Measurements from ENCODE around the gene DNAH11. TPM values are rescaled to one million over a fixed set of nuclear protein-coding genes. Genes with fewer than 3 reads are reported as not detected.

DNAH11 gene
- total and polyA plus RNA-seq, 4 donors, result 1.8 to 24.7 (median 8.1) TPM

GRCh38 chr7:21550821-21551531, 8.1 kb downstream of the DNAH11 start:
- Histone ChIP-seq H3K36me3 (ENCODE audit: control insufficient read depth in 4 of 4, insufficient read depth in 4 of 4, low read length in 4 of 4) (no peaks in the 10 kb centered on the region), H3K9ac (ENCODE audit: insufficient read depth in 1 of 2, low read length in 2 of 2) (no peak overlapping the region), H3K4me3 (no peak overlapping the region), H3K9me3 (ENCODE audit: control insufficient read depth in 4 of 4, insufficient read depth in 3 of 4, low read length in 3 of 4) (no peaks in the 10 kb centered on the region), H3K4me1 (ENCODE audit: control insufficient read depth in 5 of 5, insufficient read depth in 5 of 5, low read length in 5 of 5) (peaks cover 0 to 6% (median 0%) of the 10 kb centered on the region in 5 donors), H3K27ac (ENCODE audit: low read depth in 1 of 2, low read length in 1 of 2) (no peak overlapping the region), H3K27me3 (ENCODE audit: control insufficient read depth in 3 of 3, insufficient read depth in 3 of 3, low read length in 2 of 3) (peaks cover 0 to 6% (median 5%) of the 10 kb centered on the region in 3 donors)
- TF ChIP-seq CTCF (IDR thresholded peaks at IDR 0.05; ENCODE audit: control extremely low read depth, extremely low read depth), result no peak
- peak in 1 of 3 donors; percentile 28 for DNase-seq
- no peak for ATAC-seq (ENCODE audit: insufficient read depth, low FRiP score)
- 70 to 73% methylated on average over 6 of the region's 6 CpGs for WGBS, 2 donors

- no peak for DNase-seq
- Histone ChIP-seq H3K27me3 (ENCODE audit: control insufficient read depth in 3 of 3, insufficient read depth in 3 of 3, low read length in 2 of 3) (no peaks in the 10 kb centered on the region), H3K9me3 (ENCODE audit: control insufficient read depth in 4 of 4, insufficient read depth in 3 of 4, low read length in 3 of 4) (no peaks in the 10 kb centered on the region), H3K36me3 (ENCODE audit: control insufficient read depth in 4 of 4, insufficient read depth in 4 of 4, low read length in 4 of 4) (no peaks in the 10 kb centered on the region), H3K9ac (ENCODE audit: insufficient read depth in 1 of 2, low read length in 2 of 2) (no peak overlapping the region), H3K4me1 (ENCODE audit: control insufficient read depth in 5 of 5, insufficient read depth in 5 of 5, low read length in 5 of 5) (no peaks in the 10 kb centered on the region), H3K27ac (ENCODE audit: low read depth in 1 of 2, low read length in 1 of 2) (no peak overlapping the region), H3K4me3 (no peak overlapping the region)
- no peak for TF ChIP-seq CTCF (IDR thresholded peaks at IDR 0.05; ENCODE audit: control extremely low read depth, extremely low read depth)
- WGBS, 2 donors, result 68 to 80% methylated on average over 1 of the region's 1 CpG
- ATAC-seq (ENCODE audit: insufficient read depth, low FRiP score), result no peak
Observed at GRCh38 chr7:21562385-21562784, 19.5 kb downstream of the DNAH11 start.

GRCh38 chr7:21565614-21566013, 22.8 kb downstream of the DNAH11 start:
- WGBS, 2 donors, result 93% methylated on average over 7 of the region's 7 CpGs

More at GRCh38 chr7:21565614-21566013, 22.8 kb downstream of the DNAH11 start:
- Histone ChIP-seq H3K9ac (ENCODE audit: insufficient read depth in 1 of 2, low read length in 2 of 2) (no peak overlapping the region), H3K4me1 (ENCODE audit: control insufficient read depth in 5 of 5, insufficient read depth in 5 of 5, low read length in 5 of 5) (no peaks in the 10 kb centered on the region), H3K27ac (ENCODE audit: low read depth in 1 of 2, low read length in 1 of 2) (no peak overlapping the region), H3K36me3 (ENCODE audit: control insufficient read depth in 4 of 4, insufficient read depth in 4 of 4, low read length in 4 of 4) (no peaks in the 10 kb centered on the region), H3K4me3 (no peak overlapping the region), H3K27me3 (ENCODE audit: control insufficient read depth in 3 of 3, insufficient read depth in 3 of 3, low read length in 2 of 3) (no peaks in the 10 kb centered on the region), H3K9me3 (ENCODE audit: control insufficient read depth in 4 of 4, insufficient read depth in 3 of 4, low read length in 3 of 4) (no peaks in the 10 kb centered on the region)
- no peak for DNase-seq
- TF ChIP-seq CTCF (IDR thresholded peaks at IDR 0.05; ENCODE audit: control extremely low read depth, extremely low read depth), result no peak
- ATAC-seq (ENCODE audit: insufficient read depth, low FRiP score), result no peak

All from lung (tissue), 12 donors.